Keratinocyte (primary cell): ENCODE results near the gene LYZL2. TPM values are rescaled to one million over a fixed set of nuclear protein-coding genes. Genes with fewer than 3 reads are reported as not detected.

ENCODE experiments used
- DNase-seq: peaks from one replicate; pipeline ENCODE4 v3.0.0-alpha.2; 2011; ENCODE audit warnings: low read depth, missing footprints, low spot score
- FAIRE-seq: peaks from 2 replicates; lab custom pipeline; 2011; peaks lifted over from hg19 to GRCh38; lab: Jason Lieb, UNC
- H2AFZ ChIP-seq: 2 replicates; pipeline ENCODE4 v1.6.0; 2012; ENCODE audit warnings: low read length, control low read depth, inconsistent platforms; ENCODE audit not compliant: control insufficient read depth
- H3K27ac ChIP-seq: 2 replicates; pipeline ENCODE4 v1.5.1; 2011; ENCODE audit warnings: low read length; ENCODE audit not compliant: control insufficient read depth, insufficient read depth
- H3K27me3 ChIP-seq: 3 replicates; pipeline ENCODE4 v1.6.0; 2011; ENCODE audit warnings: low read length; ENCODE audit not compliant: control insufficient read depth, insufficient read depth; ENCODE audit errors: extremely low read depth
- H3K36me3 ChIP-seq, 2 experiments: 2 replicates in 1 of 2; 3 replicates in 1 of 2; pipeline ENCODE4 v1.5.1; 2011; ENCODE audit warnings: low read length in 2 of 2, mild to moderate bottlenecking in 1 of 2; ENCODE audit not compliant: control insufficient read depth in 2 of 2, insufficient read depth in 2 of 2; ENCODE audit errors: extremely low read depth in 1 of 2
- H3K4me1 ChIP-seq: 3 replicates; pipeline ENCODE4 v1.5.1; 2011; ENCODE audit warnings: low read length; ENCODE audit not compliant: control insufficient read depth, insufficient read depth; ENCODE audit errors: extremely low read depth
- H3K4me2 ChIP-seq: 3 replicates; pipeline ENCODE4 v1.6.0; 2011; ENCODE audit warnings: low read depth, low read length; ENCODE audit not compliant: control insufficient read depth, insufficient read depth; ENCODE audit errors: extremely low read depth
- H3K4me3 ChIP-seq, 3 experiments: fragments of 200-600 bp in 1 of 3; sonication (generic) in 1 of 3; 2 replicates in 2 of 3; 3 replicates in 1 of 3; pipeline ENCODE4 v1.5.1; 2011 to 2016; ENCODE audit warnings: low read length in 3 of 3, mild to moderate bottlenecking in 3 of 3, control low read depth in 2 of 3, inconsistent platforms in 1 of 3, low read depth in 1 of 3, mixed read lengths in 1 of 3, mixed run types in 1 of 3, moderate library complexity in 1 of 3; ENCODE audit not compliant: control insufficient read depth in 2 of 3, insufficient read depth in 2 of 3; ENCODE audit errors: extremely low read depth in 1 of 3
- H3K79me2 ChIP-seq: 2 replicates; pipeline ENCODE4 v1.6.0; 2012; ENCODE audit warnings: low read length; ENCODE audit not compliant: control insufficient read depth, insufficient read depth
- H3K9ac ChIP-seq: 3 replicates; pipeline ENCODE4 v1.6.0; 2011; ENCODE audit warnings: low read length; ENCODE audit not compliant: control insufficient read depth, insufficient read depth; ENCODE audit errors: extremely low read depth
- H3K9me1 ChIP-seq: 3 replicates; pipeline ENCODE4 v1.6.0; 2011; ENCODE audit warnings: low read length; ENCODE audit not compliant: control insufficient read depth, insufficient read depth; ENCODE audit errors: extremely low read depth
- H3K9me3 ChIP-seq: 2 replicates; pipeline ENCODE4 v1.5.1; 2012; ENCODE audit warnings: low read depth, low read length; ENCODE audit not compliant: control insufficient read depth
- H4K20me1 ChIP-seq: 3 replicates; pipeline ENCODE4 v1.6.0; 2011; ENCODE audit warnings: low read length; ENCODE audit not compliant: control insufficient read depth, insufficient read depth; ENCODE audit errors: extremely low read depth
- CTCF ChIP-seq, 3 experiments: IDR thresholded peaks in 1 of 3; conservative IDR thresholded peaks in 1 of 3; optimal IDR thresholded peaks in 1 of 3; 2 replicates in 2 of 3; 3 replicates in 1 of 3; pipeline versions ENCODE3 to v1.5.1; 2011; ENCODE audit warnings: low read length in 3 of 3, mild to moderate bottlenecking in 3 of 3, moderate library complexity in 2 of 3, control low read depth in 1 of 3, inconsistent platforms in 1 of 3; ENCODE audit not compliant: insufficient read depth in 2 of 3; ENCODE audit errors: extremely low read depth in 1 of 3
- EZH2 ChIP-seq: IDR thresholded peaks from one replicate; pipeline ENCODE4 v1.6.1; 2012; ENCODE audit warnings: inconsistent platforms, mild to moderate bottlenecking, low read length, moderate library complexity
- dilution Hi-C: fragments of 300-500 bp; cut with MboI; formaldehyde crosslinking; loops from one replicate; pipeline ENCODE4 v1.7.0; 2020; ENCODE audit warnings: low sequenced_read_pairs; ENCODE audit not compliant: extremely low pct_ligation_motif_present
- polyA plus RNA-seq, 5 experiments: library from polyadenylated mRNA; depleted of rRNA in 3 of 5; stranded (reverse) in 3 of 5; stranded (forward) in 1 of 5; unstranded in 1 of 5; fragments of >200 nt; gene quantifications; 1 replicate in 1 of 5; 2 replicates in 3 of 5; 3 replicates in 1 of 5; pipeline versions ENCODE4 v1.2.1 to v1.2.3, GENCODE V29; 2011 to 2012; ENCODE audit warnings: missing spikeins in 2 of 5, low read depth in 1 of 5, low replicate concordance in 1 of 5

Gene LYZL2
- polyA plus RNA-seq, 1 donor (not counting 4 experiments of a cell fraction or from before 2014, with no cell fraction given): not detected

- H3K9me1 ChIP-seq: no peaks in the 10 kb centered on the region
- H3K9me3 ChIP-seq: no peaks in the 10 kb centered on the region
- H3K27me3 ChIP-seq: no peaks in the 10 kb centered on the region
- TF ChIP-seq EZH2: no peak
- TF ChIP-seq CTCF (optimal IDR thresholded peaks at IDR 0.05 in 1 of 3, IDR thresholded peaks at IDR 0.05 in 1 of 3, conservative IDR thresholded peaks at IDR 0.05 in 1 of 3; ENCODE audit: extremely low read depth in 1 of 3, insufficient read depth in 2 of 3, low read length in 3 of 3): no peak
- no peaks in the 10 kb centered on the region for H3K36me3 ChIP-seq
- dilution Hi-C loops: no loop called here
- no peak overlapping the region for H2AFZ ChIP-seq
- H3K4me3 ChIP-seq: no peak overlapping the region
- no peak overlapping the region for H3K27ac ChIP-seq
- no peak overlapping the region for H3K9ac ChIP-seq
- no peaks in the 10 kb centered on the region for H3K4me1 ChIP-seq
- no peaks in the 10 kb centered on the region for H3K79me2 ChIP-seq
- H4K20me1 ChIP-seq: no peaks in the 10 kb centered on the region
- DNase-seq (no peak), FAIRE-seq (no peak)
- no peak overlapping the region for H3K4me2 ChIP-seq
Measured at GRCh38 chr10:30580241-30580640, 49.3 kb downstream of the LYZL2 start.

- Histone ChIP-seq H2AFZ (no peak overlapping the region), H3K9ac (no peak overlapping the region), H3K4me3 (no peak overlapping the region), H3K79me2 (no peaks in the 10 kb centered on the region), H3K27me3 (no peaks in the 10 kb centered on the region), H3K9me3 (no peaks in the 10 kb centered on the region), H3K4me1 (no peaks in the 10 kb centered on the region), H3K4me2 (no peak overlapping the region), H3K27ac (no peak overlapping the region), H4K20me1 (no peaks in the 10 kb centered on the region), H3K9me1 (no peaks in the 10 kb centered on the region), H3K36me3 (no peaks in the 10 kb centered on the region)
- no peak for DNase-seq
- dilution Hi-C loops: no loop called here
- TF ChIP-seq EZH2 (no peak), CTCF (optimal IDR thresholded peaks at IDR 0.05 in 1 of 3, IDR thresholded peaks at IDR 0.05 in 1 of 3, conservative IDR thresholded peaks at IDR 0.05 in 1 of 3; ENCODE audit: extremely low read depth in 1 of 3, insufficient read depth in 2 of 3, low read length in 3 of 3) (no peak)
- FAIRE-seq: no peak
Measured at GRCh38 chr10:30579574-30579973, 50.0 kb downstream of the LYZL2 start.
